GM21423 (cell line): ENCODE data around the gene SERPINA9.

Source experiments
- ATAC-seq: cut with Tn5 transposase; IDR thresholded peaks from one replicate; pipeline ENCODE4 v1.9.1; 2021; ENCODE audit warnings: mild to moderate bottlenecking, moderate library complexity; ENCODE audit not compliant: unreplicated experiment

SERPINA9 gene

DNA sequence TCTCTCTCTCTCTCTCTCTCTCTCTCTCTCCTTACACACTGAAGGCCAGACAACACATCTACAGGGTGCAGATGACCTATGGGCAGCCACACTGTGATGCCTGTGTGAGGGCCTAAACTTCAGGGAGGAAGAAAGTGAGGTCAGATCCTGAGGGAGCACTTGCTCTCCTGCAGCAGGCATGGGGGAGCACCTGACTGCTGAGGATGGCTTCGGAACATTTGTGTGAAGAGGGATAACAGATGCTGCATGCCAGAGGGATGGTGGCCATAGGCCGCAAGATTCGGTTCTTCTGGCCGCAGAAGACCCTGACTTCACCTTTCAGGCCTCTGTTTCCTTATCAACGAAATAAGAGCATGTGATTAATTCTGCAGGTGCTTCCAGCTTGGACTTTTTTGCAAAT, 11.7 kb downstream of the SERPINA9 start:
- no peak for ATAC-seq

DNA sequence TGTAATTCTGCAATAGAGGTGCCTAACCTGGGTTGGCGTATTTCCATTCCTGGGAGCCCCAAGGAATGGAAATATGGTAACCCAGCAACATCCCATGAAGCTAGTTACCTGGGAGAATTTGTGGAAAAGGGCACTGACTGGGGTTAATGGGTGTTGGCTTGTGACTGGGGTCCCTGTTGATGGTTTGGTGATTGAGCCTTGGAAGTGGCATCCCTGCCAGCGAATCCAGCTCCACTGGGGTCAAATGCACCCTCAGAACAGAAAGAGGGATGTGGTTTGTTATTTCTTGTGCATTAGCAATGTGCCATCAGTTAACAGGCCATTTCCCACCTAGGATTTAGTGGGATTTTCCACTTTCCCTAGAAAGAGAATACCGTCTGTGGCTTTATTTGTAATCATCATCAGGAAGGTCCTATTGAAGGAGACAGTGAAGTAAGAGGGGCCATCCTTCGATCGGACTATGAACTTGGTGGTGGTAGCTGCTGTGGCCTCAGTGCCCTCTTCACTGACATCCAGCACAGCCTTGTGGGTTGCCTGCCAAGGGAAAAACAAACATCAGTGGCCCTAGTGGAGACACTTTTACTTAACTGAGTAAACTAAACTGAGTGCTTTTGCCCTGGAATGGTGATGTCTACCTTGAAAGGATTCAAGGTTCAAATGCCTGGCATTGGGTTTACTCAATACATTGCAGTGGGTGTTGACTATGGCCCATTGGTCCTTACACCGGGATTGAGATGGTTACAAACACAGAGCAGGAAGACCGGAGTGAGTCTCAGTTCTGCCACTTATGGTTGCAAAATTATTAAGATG, 13.0 kb downstream of the SERPINA9 start:
- no peak for ATAC-seq

DNA sequence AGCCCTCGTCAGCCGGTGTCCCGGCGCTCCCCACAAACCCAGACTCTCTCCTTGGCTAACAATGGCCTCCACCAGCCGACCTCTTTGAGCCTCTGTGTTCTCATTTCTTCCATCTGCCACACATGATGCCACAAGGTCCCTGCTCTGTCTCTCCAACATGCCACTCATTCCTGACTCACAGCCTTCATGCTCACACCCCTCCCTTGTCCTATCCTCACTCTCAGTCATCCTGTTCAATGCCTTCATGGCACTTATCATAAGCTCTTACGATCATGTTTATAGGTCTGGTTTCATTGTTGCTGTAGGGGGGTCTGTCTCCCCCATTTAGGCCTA, 13.8 kb downstream of the SERPINA9 start:
- ATAC-seq, result no peak

DNA sequence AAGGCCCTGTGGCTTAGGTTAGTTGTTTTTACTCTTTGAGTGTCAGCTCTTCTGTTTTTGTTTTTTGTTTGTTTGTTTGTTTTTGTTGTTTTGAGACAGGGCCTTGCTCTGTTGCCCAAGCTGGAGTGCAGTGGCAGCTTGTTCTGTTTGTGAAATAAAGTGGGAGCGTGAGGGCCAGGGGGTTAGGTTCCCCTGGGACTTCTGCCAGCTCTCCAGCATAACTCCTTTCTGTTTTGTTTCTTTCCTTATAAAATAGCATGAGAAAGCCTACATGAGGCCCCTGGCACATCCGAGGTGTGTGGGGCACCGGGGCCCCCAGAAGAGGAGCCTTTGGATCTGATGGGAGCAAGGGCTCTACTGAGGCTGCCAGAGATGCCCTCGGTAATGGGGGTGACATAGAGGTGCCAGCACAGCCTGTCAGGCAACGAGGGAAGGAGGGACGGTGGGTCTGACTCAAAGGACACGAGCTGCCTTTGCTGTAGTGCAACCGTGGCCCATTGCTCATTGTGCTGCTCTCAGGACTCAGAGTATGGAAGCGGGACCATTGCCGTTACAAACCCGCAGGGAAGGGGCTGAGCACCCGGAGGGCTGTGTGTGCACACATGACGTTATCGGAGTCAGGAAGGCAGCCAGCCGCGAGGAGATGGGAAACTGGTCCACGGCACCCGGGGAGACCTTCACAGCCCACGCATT, 14.3 kb downstream of the SERPINA9 start:
- ATAC-seq, result no peak

DNA sequence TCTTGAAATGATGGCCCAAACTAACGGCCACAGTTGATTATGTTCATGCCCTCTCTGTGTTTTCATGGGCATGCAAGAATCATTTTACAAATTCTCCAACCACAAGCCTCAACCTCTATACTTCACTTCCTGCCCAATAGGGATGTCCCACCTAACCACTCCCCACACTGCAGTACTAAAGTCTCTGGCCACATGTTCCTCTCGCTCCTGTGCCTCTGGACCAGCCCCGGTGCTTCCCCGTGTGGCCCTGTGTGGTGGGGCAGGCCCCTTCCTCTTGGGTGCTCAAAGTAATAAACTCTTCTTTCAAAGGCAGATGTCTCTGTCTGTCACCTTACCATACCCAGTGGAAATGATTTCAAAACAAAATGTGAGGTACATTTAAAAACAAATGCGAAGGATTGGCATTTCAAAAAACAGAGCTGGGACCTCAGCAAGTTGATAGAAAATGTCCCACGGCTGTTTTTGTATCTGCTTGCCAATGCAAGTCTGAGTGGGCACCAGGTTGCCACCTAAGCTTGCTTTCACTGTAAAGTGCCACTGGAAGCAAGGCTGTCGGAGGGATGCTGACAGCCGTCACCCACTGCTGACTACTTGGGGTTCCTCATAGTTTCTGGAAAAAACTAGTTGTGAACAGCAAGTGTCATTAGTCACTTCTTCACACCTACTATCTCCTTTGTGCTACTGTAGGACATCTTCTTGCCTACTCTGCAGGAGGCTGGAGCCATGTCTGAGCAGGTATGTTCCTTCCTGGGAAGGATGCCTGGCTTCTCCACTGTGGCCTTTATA, 15.2 kb downstream of the SERPINA9 start:
- no peak for ATAC-seq

- ATAC-seq, result no peak
These were observed 17.3 kb downstream of the SERPINA9 start for GRCh38 chr14:94458558-94459205.

GRCh38 chr14:94458096-94458495, 17.9 kb downstream of the SERPINA9 start:
- ATAC-seq, result no peak

- ATAC-seq, result no peak
These were observed 20.1 kb downstream of the SERPINA9 start for GRCh38 chr14:94455928-94456327.

DNA sequence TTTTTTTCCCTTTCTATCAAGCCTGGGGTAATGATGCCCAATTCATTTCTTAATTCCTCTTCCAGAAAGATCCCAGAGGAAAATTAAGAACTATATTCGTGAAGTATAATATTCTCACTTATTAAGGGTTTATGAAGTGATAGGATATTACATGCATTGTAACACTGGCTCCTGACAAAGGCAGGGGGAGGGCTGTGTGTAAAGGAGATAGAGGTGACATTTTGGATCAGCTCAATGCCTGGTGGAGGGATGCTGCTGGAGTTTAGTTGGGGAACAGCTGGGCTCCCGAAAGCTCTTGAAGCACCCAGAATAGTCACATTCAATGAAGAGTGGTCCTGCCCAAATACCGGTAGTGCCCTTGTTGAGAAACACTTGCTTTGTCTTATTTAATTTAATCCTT, 24.2 kb downstream of the SERPINA9 start:
- ATAC-seq, result no peak

GRCh38 chr14:94451091-94451771, 24.8 kb downstream of the SERPINA9 start:
- no peak for ATAC-seq

DNA sequence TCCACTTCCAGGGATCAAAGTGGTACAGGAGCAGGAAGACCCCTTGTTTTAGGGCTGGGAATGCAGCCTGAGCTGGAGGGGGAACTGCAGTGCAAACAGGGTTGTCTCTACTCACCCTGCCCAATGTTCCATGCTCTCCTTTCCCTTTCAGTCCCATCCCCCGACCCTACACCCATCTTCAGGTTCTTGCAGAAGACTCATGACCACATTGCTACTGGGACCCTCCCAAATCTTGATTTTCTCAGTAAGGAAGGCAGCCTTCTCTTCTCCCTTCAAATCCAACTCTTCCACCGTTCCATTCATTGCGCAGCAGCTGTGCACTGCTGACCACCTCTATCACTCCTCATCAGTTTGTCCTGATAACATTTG, 25.3 kb downstream of the SERPINA9 start:
- ATAC-seq, result no peak

DNA sequence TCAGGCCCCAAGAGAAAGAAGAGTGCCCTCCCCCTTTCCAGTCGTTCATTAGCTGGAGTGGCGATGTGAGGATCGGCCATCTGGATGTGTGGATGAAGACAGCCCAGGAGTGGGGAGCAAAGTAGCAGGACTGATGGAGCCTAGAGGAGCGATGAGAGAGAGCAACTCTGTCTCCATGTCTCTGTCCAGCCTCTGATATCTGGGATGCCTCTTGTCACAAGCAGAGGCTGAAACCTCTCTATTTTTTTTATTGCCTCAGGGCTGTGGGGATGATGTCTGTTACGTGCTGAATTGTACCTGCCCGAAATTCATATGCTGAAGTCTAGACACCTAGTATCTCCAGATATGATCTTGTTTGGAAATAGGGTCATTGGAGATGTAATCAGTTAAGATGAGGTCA, 26.1 kb downstream of the SERPINA9 start:
- no peak for ATAC-seq

DNA sequence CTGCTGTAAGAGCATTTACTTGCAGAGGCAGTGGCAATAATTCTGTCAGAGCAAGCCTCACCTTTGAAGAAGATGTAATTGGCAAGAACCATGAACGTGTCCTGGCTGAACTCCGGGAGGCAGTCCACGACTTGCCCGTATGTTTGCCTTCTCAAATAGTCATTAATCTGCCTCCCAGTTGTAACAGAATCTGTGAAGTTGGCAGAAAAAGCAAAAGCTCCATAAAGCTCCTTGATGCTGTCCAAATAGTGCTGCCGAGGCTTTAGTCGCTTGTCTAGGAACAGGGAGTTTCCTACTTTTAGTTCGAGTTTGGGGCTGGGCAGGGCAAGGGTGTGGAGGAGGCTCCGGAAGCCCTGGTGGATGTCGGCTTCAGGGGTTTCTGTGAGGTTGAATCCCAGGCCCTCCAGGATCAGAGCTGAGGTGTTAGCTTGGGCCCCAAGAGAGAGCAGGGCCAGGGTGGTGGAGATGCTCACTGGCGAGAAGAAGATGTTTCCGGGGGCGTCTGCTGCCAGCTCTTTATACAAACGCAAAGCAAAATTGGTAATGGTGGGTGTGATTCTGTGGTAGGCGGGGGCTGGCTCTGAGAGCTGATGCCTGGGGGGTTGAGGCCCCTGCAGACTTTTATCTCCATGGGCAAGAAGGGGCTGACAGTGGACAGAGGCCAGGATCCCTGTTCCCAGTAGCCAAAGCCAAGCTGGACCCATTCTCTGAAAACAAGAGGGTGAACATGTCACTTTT, 27.8 kb downstream of the SERPINA9 start:
- ATAC-seq, result no peak

DNA sequence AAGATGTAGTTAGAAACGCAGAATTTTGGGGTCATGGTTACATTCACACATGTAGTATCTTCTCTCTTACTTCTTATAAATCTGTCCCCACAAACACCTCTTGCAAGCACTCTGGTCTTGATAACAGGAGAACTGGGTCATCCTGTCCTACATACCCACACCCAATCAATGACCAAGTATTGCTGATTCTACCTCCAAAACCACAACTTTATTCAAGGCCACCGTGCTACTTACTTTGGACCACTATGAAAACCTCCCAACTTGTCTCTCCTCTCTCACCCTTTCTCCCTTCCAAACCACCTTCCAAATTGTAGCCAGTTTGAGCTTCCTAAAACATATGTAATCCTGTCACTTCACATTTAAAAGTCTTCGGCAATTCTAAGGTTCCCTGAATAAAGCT, 28.8 kb downstream of the SERPINA9 start:
- ATAC-seq, result no peak

- no peak for ATAC-seq
These were observed 29.9 kb downstream of the SERPINA9 start for GRCh38 chr14:94446126-94446525.

DNA sequence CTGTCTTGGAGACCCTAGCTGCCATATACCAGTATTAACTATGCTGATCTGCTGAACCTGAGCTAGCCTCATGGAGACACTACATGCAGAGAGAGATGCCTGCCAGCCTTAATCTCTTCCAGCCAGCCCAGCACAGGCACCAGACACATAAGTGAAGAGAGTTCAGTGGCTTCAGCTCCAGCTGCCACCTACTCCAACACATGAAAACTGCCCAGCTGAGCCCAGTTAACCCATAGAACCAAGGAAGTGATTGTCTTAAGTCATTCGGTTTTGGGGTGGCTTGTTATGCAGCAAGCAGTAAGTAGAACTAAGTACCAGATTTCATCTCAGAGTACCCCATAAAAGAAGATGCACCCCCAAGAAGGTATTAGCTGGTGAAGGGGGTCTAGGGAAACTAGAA, 31.0 kb downstream of the SERPINA9 start:
- no peak for ATAC-seq

DNA sequence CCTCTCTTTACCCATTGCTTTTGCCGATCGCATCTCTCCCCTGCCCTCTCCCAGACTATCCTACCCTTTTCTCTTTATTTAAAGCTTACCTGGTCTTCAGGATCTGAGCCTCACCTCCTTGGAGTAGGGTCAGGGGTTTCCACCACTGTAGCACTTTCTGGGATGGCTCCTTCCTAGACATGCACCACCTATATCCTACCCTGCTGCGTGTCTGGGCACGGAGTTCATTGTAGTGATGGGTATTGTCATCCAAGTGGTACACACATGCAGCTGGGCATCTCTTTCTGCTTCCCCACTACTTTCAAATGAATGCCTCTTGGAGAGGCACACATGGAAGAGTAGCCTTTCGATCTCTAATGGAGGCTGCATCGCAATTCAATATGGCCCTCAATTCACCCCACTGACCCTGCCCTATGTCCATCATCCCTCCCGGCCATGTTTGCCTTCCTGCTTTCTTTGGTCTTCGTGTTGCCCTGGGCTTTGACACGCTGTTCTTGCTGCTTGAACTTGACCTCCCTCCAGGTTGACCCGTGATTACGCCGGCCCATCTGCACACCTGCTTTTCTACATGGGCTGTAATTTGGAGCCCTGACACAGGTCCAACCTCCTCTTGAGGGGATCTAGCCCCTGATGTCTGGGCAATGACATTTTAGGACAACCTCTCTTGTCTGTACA, 34.3 kb downstream of the SERPINA9 start:
- ATAC-seq, result no peak

DNA sequence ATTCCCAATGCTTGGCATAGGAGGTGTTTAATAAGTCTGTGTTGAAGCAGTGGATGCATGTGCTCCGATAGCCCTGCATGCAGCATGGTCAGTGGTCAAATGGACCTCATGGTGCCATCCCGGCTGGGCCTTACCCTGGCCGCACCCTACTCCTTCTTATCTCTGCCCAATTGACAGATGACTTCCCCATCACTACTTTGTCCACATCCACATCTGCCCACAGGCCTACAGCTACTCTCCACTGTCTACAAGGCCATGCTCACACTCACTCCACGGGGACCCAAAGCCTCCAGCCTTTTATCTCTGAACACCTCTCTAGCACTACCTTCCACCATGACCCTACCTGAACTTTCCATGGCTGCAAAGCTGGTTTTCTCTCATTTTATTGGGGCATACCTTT, 34.9 kb downstream of the SERPINA9 start:
- no peak for ATAC-seq

DNA sequence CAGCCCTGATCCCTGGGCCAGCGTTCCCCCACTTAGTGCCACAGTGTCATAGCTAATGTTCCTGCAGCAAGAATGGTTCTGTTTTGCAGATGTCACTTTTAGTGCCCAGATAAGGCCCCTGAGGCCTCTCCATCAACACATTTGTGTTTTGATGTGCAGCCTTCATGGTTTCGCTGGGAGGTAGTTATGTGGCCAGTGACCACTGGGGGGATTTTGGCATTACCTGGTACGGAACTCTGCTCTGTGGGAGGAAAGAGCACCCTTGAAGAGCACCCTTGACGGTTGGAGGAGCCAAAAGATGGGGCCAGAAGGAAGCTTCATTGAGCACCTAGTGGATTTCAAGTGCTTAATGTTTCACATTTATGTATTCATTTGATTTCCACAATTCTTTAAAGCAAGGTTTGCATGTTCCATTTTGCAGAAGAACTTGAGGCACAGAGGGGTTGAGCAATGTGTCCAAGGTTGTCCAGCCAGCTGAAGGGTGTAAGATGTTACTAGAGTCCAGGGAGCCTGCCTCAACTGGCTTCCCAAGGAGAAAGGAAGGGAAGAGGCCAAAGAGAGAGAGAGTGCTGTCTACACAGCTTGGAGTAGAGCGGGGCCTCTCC, 36.4 kb downstream of the SERPINA9 start:
- ATAC-seq, result no peak
